Stimulated activated CD8-positive, alpha-beta memory T cell treated with anti-CD3 and anti-CD28 coated beads, Interleukin-15, amount 100 ng/mL, for 4 hours (primary cell): ENCODE results near the gene MAGI1.

ENCODE experiments used
- DNase-seq, 2 donors: peaks; one replicate each; pipeline ENCODE4 v3.0.0-alpha.2; 2020; ENCODE audit warnings: low read depth in 2 of 2

The MAGI1 gene

GRCh38 chr3:65422154-65422553, 616.6 kb downstream of the MAGI1 start:
- no peak for DNase-seq

GRCh38 chr3:65419233-65419632, 619.5 kb downstream of the MAGI1 start:
- DNase-seq, result no peak

DNA sequence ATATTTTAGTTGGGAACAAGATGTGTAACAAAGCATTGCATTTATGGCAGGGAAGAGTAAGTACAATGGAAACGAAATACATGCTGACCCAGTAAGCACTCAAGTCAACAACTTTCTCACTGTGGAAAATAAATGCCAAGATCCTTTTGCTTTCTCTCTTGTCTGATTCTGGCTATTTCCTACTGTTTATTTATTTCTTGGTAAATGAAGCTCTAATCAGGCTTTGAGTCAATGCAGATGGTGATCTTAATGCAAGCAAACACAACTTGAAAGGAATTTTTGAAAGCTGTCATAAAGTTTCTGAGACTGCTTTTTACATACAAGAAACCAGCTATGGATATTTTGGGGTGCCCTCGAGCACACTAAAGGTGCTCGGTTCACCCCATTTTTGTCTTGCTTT, 624.8 kb downstream of the MAGI1 start:
- DNase-seq, result no peak

GRCh38 chr3:65412588-65412987, 626.1 kb downstream of the MAGI1 start:
- DNase-seq, result no peak

DNA sequence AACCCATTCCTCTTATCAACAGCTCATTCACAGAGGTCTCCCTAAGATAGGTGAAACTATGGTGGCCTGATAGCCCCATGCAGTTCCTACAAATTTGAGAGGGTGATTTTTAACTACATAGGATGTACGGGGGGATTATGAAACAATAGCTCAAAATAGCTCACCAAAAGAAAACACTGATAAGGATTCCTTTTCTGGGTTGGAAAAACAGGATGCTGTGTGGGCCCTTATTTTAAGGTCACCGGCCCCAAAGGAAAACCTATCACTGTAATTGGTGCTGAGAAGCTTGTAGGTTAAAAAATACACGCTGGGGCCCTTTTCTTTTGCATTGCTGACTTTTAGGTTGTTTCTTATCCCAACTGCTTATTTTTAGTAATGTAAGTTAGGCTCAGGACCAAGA, 627.4 kb downstream of the MAGI1 start:
- DNase-seq, result no peak

- no peak for DNase-seq
Measured at GRCh38 chr3:65409176-65409569, 629.5 kb downstream of the MAGI1 start.

DNA sequence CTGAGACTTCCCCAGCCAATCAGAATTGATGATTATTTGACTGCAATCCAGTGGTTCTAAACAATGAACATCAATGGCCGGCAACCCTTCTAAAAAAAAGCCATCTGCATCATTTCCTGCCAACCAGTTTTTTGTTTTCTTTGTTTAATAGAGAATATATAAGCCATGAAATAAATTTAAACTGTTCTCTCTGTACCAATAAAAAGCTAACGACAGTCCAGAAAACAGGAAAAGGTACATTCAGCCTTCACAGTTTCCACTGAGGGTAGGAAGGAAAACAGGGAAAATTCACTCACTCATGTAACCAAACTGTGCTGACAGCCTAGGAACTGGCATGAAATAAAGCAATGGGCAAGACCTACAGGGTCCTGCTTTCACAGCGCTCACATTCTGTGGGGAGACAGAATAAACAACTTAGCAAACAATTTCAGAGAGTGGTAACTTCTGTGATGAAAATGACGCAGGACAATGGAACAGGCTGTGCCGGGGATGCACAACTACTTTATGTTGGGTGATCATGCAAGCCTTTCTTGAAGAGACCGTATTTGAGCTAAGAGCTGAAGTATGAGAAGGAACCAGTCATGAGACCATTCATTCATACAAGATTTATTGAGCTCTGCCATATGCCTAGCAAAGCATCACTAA, 630.1 kb downstream of the MAGI1 start:
- no peak for DNase-seq

DNA sequence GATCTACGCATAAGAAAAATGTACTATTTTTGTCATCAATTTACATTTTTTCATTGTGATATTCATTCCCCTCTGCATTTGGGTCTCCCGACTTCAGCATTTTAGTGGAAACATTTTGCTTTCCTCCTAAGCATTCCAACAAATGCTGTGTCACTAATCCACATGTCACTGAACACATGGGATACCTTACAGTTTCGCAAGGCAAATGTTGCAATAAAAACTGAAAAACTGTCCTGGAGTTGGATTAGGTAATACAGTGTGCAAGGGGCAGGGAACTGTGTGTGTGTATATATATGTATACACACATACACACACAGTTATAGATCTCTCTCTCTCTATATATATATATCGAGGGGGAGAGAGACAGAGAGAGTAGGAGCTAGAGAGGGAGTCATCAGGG, 632.2 kb downstream of the MAGI1 start:
- no peak for DNase-seq

- DNase-seq, result no peak
Measured at GRCh38 chr3:65402597-65402996, 636.1 kb downstream of the MAGI1 start.

- no peak for DNase-seq
Measured at GRCh38 chr3:65401359-65402305, 637.1 kb downstream of the MAGI1 start.

DNA sequence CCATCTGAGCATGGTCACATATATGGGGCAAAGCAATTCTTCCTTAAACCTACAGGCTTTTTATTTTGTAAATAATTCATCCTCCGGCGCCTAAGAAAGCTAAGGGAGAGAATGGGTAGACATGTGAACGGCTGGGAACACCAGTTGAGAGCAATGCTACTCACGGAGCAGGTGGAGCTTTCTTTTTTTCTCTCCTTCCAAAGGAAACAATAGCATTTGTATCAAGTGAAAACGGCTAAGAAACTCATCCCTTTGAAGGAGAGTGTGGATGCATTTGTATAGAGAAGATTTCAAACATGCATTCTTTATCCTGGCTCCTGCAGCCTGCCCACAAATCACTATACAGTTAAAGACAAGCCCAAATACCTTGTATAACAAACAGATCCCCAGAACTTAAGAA, 637.8 kb downstream of the MAGI1 start:
- DNase-seq, result no peak

DNA sequence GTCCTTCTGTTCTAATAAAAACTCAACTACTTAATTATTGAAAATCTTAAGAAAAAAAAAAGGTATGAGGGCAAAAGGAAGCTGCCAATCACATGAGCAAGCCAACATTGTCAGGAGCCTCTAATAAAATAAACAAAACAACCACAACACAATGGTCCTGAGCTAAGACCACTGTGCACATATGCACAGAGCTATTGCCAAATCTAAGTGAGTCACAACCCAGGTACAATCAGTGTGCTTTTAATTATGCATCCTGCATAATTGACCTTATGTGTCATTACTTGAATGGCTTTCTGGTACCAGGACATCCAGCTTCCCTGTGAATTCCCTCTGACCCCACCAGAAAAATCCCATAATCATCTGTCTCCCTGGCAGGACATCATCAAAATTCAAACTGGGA, 639.8 kb downstream of the MAGI1 start:
- DNase-seq, result no peak

GRCh38 chr3:65396078-65396477, 642.6 kb downstream of the MAGI1 start:
- DNase-seq, result no peak

DNA sequence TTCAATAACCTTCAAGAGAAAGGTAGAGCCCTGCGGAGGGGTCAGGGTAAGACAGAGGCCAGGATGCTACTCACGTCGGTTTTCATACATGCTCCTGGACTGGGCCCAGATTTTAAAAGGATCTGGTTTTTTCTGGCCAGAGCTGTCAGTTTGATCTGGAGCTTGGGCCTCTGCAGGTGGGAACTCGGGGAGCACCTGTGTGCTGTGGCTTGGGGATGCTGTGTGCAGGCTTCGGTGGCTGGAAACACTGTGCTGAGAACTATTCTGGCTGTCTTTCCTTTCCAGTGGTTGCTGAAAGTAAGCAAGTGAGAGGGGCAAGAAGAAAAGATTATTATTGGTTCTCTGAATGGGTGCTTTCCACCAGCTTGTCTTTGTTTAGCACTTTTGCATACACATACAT, 647.6 kb downstream of the MAGI1 start:
- no peak for DNase-seq

DNA sequence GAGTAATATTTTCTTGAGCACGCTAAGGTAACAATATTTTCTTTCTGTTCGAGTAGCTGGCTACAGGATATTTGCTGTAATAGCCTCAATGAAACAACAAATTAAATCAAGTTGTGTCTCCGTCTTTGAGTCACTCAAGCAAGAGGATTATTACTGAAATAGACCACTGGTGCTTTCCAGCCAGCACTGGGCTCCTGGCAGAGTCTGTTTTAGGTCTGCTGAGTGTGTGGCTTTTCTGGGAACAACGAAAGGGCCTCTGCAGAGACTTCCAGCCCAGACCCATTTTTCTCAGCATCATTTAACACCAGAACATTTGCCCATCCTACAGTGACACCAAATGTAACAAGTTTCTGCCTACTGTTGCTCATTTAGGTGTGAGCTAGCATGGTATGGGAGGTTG, 652.9 kb downstream of the MAGI1 start:
- DNase-seq, result no peak

DNA sequence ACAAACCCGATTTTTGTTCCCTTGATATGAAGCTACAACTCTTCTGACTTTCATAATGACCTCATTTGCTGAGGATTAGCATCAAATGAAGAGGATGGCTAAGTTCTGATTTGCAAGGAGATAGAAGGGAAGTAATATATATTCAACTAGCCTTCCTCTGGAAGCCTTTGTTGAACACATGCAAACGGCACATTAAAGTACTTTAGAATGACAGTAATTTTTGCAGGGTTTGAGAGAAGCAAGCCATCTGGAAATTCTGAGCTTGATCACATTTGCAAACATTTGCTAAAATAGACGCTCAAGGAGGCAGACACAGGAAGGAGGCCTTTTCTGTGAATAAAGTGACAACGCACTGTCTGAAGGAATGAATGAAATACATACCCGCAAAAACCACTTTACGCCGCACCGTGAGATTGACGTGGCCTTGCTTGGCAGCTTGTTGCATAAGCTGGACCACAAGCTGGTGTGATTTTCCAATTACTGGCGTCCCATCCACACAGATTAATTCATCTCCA, 657.2 kb downstream of the MAGI1 start:
- no peak for DNase-seq

DNA sequence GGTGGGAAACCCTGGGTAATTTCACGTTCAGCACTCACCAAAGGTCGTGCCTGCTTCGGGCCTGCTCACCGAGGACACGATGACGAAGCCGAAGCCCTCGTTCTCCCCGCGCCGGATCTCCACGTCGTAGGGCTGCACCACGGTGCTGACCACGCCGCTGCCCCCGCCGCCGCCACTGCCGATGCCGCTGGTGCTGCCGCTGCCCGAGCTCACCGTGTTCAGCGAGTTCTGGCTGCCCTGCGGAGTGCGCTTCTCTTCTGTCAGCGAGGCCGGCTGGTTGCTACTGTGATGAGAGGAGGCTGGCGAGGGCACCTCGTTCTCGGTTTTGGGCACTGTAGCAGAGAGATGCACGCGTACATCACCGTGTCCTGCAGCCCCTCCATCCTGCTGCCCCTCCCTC, 659.5 kb downstream of the MAGI1 start:
- DNase-seq, result no peak

DNA sequence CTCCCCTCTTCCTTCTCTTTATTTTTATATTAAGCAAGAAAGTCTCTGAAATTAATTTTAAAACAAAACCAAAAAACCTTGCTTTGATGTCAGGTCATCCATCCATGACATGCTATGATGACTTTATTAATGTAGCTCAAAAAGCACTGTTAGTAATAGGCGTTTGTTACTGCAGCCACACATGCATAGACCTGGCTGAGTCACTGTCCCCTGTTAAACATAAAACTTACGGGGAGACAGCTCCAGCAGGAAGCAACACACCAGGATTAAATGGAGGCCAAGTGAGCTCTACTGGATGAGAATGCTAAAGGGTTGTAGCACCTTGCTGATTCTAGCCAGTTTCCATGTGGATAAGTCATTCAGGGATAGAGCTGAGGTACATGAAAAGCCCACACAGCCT, 661.1 kb downstream of the MAGI1 start:
- no peak for DNase-seq

DNA sequence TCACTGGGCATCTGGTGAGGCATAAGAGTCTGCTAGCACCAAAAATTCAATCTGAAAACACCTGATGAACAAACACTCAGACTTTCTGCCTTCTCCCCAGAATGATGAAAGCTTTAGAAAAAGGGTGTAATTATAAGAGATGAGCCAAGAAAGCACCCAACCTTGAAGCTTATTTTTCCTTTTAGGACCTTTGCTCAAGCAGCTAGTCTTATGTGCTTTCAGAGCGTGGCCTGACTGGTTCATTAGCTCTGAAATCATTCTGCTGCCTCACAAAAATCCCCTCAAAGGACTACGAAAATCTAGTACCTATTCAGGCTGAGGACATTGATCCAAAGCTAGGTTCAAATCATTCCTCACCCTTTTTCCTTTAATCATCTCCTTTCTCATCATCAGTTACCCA, 662.3 kb downstream of the MAGI1 start:
- no peak for DNase-seq

DNA sequence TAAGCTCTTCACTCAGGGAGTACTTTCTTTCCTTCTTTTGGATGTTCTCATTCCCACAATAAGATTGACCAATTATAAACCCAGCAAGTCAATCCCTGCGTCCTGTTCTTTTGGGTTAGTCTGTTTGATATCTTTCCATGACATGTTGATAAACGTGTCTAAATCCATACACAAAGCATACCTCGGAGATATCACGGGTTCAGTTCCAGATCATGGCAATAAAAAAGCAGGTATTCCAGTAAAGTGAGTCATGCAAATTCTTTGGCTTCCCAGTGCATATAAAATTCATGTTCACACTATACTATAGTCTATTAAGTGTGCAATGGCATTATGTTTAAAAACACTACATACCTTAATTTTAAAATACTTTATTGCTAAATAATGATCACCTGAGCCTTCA, 667.7 kb downstream of the MAGI1 start:
- no peak for DNase-seq

DNA sequence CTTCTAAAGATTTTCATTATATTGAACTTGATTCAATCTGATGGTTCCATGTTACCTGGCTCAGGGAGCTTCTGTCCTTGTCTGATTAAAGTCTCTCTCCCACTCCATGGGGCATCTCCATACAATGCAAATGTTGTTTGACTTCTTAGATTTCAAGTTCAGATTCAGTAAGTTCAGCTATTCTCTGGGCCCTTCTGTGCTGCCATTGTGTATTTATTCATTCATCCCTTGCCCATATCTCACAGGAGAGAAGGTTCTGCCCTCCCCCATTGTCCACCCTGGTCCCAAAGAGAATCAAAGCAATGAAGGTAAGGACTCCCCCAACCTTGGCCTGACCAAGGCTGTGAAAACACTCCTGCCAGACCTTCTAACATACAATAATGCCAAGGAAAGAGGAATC, 669.9 kb downstream of the MAGI1 start:
- no peak for DNase-seq

DNA sequence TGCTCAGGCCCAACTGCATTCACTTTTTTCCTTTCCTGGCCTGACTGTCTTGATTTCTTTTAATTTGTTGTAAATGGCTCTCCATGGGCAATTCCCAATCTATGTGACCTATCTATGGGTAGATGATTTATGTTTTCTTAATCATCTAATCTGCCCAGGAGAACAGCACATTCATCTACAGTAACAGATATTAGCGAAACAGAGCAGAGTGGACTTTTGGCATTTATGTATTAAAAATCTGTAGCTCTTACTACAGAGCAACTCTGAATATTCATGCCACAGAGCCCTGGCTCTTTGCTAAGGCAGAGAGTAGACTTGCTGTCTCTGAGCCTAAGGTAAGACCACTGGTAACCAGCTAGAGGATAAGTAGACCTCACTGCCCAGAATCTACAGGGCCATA, 676.0 kb downstream of the MAGI1 start:
- DNase-seq, result no peak

DNA sequence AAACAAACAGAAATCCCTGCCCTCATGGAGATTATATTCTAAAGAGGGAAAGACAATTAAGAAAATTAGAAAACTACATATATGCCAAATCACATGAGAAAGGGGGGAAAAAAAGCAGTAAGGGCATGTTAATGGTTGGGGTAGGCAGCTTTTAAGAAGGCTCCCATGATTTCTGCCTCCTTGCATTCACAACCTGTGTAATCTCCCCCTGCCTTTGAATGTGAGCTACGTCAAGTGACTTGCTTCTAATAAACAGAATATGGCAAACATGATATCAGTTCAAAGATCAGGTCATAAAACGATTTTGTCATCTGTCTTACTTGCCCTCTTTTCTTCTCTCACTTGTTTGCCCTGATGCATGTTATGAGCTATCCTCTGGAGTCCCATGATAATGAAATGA, 677.3 kb downstream of the MAGI1 start:
- no peak for DNase-seq
